Measurements from ENCODE around the gene PABPN1L. TPM values are rescaled to one million over a fixed set of nuclear protein-coding genes. Genes with fewer than 3 reads are reported as not detected.

The PABPN1L gene
- total and polyA plus RNA-seq, 2 of the 13 experiments (the other 11 are each of a cell fraction or from before 2014, with no cell fraction given) = not detected

DNA sequence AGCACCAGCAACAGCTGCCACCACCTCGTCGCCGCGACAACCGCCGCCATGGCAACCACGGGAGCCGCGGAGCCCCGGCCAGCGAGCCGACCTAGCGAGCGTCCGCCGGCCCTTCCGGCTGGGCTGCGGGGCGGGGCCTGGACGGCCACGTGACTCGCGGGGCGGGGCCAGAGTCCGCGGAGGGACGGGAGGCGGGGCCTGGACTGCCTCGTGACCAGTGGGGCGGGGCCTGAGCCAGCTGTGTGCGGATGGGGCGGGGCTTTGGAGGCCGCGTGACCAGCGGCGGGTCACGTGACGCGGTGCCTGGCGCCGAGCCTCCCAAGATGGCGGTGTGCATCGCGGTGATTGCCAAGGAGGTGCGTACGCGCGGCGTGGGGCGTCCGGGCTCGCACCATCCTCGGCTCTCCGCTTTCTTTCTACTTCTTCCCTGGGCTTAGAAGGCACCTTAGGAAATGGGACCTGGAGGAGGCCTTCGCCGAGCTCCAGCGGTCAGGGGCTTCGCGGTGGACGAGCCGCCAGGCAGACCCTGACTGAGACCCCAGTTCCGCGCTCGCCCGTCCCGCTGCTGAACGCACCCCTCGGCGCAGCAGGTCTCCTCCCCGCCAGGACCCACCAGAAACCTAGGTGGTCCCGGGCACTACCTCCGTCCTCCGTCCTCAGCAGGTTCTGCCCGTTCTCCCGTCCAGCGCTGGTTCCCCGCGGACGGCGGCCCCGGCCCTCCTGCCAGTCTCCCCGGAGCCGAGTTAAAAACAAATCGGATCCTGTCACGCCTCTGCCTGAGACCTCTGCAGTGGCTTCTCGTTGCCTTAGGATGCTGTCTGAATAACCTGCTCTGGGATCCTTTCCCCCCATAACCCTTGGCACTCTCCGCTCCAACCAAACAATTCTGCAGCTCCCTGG, 9.4 kb downstream of the PABPN1L start, which contains the start of the genes GALNS and TRAPPC2L (continued):
- TF ChIP-seq ELF4 (CRISPR knock-in tag; IDR thresholded peaks at IDR 0.05; ENCODE audit: borderline replicate concordance) = no peak
- TF ChIP-seq ZNF44 (CRISPR knock-in tag; IDR thresholded peaks at IDR 0.05) = no peak
- peak; percentile 92 for TF ChIP-seq U2AF2 (IDR thresholded peaks at IDR 0.05; ENCODE audit: low read depth, low read length)
- TF ChIP-seq DMAP1 (CRISPR knock-in tag; IDR thresholded peaks at IDR 0.05) = peak; percentile 81
- peak; percentile 71; the same call in 1 of the 2 replicates for TF ChIP-seq MTA1 (CRISPR knock-in tag; IDR thresholded peaks at IDR 0.05; ENCODE audit: borderline replicate concordance)
- TF ChIP-seq, protein P1, sequence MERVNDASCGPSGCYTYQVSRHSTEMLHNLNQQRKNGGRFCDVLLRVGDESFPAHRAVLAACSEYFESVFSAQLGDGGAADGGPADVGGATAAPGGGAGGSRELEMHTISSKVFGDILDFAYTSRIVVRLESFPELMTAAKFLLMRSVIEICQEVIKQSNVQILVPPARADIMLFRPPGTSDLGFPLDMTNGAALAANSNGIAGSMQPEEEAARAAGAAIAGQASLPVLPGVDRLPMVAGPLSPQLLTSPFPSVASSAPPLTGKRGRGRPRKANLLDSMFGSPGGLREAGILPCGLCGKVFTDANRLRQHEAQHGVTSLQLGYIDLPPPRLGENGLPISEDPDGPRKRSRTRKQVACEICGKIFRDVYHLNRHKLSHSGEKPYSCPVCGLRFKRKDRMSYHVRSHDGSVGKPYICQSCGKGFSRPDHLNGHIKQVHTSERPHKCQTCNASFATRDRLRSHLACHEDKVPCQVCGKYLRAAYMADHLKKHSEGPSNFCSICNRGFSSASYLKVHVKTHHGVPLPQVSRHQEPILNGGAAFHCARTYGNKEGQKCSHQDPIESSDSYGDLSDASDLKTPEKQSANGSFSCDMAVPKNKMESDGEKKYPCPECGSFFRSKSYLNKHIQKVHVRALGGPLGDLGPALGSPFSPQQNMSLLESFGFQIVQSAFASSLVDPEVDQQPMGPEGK (CRISPR knock-in tag; IDR thresholded peaks at IDR 0.05) = no peak
- no peak for TF ChIP-seq ZNF713 (CRISPR knock-in tag; IDR thresholded peaks at IDR 0.05)
- TF ChIP-seq, protein P2, sequence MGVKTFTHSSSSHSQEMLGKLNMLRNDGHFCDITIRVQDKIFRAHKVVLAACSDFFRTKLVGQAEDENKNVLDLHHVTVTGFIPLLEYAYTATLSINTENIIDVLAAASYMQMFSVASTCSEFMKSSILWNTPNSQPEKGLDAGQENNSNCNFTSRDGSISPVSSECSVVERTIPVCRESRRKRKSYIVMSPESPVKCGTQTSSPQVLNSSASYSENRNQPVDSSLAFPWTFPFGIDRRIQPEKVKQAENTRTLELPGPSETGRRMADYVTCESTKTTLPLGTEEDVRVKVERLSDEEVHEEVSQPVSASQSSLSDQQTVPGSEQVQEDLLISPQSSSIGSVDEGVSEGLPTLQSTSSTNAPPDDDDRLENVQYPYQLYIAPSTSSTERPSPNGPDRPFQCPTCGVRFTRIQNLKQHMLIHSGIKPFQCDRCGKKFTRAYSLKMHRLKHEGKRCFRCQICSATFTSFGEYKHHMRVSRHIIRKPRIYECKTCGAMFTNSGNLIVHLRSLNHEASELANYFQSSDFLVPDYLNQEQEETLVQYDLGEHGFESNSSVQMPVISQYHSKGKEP (CRISPR knock-in tag; IDR thresholded peaks at IDR 0.05) = peak; percentile 67; the same call in 1 of the 2 replicates
- peak; percentile 39; the same call in 1 of the 2 replicates for TF ChIP-seq MED1 (CRISPR knock-in tag; IDR thresholded peaks at IDR 0.05)
- TF ChIP-seq AKAP8 (CRISPR knock-in tag; IDR thresholded peaks at IDR 0.05) = peak; percentile 77; the same call in 1 of the 2 replicates
- TF ChIP-seq, protein P3, sequence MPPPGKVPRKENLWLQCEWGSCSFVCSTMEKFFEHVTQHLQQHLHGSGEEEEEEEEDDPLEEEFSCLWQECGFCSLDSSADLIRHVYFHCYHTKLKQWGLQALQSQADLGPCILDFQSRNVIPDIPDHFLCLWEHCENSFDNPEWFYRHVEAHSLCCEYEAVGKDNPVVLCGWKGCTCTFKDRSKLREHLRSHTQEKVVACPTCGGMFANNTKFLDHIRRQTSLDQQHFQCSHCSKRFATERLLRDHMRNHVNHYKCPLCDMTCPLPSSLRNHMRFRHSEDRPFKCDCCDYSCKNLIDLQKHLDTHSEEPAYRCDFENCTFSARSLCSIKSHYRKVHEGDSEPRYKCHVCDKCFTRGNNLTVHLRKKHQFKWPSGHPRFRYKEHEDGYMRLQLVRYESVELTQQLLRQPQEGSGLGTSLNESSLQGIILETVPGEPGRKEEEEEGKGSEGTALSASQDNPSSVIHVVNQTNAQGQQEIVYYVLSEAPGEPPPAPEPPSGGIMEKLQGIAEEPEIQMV (CRISPR knock-in tag; IDR thresholded peaks at IDR 0.05; ENCODE audit: low read depth) = peak; percentile 98
- TF ChIP-seq TARDBP (CRISPR knock-in tag; IDR thresholded peaks at IDR 0.05) = no peak
- TF ChIP-seq, protein P4, sequence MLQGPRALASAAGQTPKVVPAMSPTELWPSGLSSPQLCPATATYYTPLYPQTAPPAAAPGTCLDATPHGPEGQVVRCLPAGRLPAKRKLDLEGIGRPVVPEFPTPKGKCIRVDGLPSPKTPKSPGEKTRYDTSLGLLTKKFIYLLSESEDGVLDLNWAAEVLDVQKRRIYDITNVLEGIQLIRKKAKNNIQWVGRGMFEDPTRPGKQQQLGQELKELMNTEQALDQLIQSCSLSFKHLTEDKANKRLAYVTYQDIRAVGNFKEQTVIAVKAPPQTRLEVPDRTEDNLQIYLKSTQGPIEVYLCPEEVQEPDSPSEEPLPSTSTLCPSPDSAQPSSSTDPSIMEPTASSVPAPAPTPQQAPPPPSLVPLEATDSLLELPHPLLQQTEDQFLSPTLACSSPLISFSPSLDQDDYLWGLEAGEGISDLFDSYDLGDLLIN (CRISPR knock-in tag; IDR thresholded peaks at IDR 0.05; ENCODE audit: borderline replicate concordance) = 0 out of 2 replicates have a peak, but pooled peaks have one; percentile 59
- TF ChIP-seq ZNF891 (CRISPR knock-in tag; IDR thresholded peaks at IDR 0.05) = no peak; the same call in 1 of the 2 replicates
- TF ChIP-seq ZNF839 (CRISPR knock-in tag; IDR thresholded peaks at IDR 0.05; ENCODE audit: borderline replicate concordance) = peak; percentile 78; the same call in 1 of the 2 replicates
- TF ChIP-seq, protein P5, sequence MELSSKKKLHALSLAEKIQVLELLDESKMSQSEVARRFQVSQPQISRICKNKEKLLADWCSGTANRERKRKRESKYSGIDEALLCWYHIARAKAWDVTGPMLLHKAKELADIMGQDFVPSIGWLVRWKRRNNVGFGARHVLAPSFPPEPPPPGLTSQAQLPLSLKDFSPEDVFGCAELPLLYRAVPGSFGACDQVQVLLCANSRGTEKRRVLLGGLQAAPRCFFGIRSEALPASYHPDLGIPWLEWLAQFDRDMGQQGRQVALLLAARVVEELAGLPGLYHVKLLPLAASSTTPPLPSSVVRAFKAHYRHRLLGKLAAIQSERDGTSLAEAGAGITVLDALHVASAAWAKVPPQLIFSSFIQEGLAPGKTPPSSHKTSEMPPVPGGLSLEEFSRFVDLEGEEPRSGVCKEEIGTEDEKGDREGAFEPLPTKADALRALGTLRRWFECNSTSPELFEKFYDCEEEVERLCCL (CRISPR knock-in tag; IDR thresholded peaks at IDR 0.05; ENCODE audit: borderline replicate concordance) = no peak
- peak; percentile 60; the same call in 1 of the 2 replicates for TF ChIP-seq ZNF768 (CRISPR knock-in tag; IDR thresholded peaks at IDR 0.05)
- TF ChIP-seq SALL2 (CRISPR knock-in tag; IDR thresholded peaks at IDR 0.05) = peak; percentile 93
- TF ChIP-seq, protein P6, sequence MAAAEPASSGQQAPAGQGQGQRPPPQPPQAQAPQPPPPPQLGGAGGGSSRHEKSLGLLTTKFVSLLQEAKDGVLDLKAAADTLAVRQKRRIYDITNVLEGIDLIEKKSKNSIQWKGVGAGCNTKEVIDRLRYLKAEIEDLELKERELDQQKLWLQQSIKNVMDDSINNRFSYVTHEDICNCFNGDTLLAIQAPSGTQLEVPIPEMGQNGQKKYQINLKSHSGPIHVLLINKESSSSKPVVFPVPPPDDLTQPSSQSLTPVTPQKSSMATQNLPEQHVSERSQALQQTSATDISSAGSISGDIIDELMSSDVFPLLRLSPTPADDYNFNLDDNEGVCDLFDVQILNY (CRISPR knock-in tag; conservative IDR thresholded peaks at IDR 0.05) = 0 out of 2 replicates have a peak, but pooled peaks have one; percentile 14

All from HepG2 (cell line).